ENCODE measurements around the gene SULT1C4.
"Not testable (repeated sequence)": the region's sequence is repeated elsewhere in the genome, so short reads cannot be mapped to it uniquely, and the experiment has no call there.

Gene SULT1C4

DNA sequence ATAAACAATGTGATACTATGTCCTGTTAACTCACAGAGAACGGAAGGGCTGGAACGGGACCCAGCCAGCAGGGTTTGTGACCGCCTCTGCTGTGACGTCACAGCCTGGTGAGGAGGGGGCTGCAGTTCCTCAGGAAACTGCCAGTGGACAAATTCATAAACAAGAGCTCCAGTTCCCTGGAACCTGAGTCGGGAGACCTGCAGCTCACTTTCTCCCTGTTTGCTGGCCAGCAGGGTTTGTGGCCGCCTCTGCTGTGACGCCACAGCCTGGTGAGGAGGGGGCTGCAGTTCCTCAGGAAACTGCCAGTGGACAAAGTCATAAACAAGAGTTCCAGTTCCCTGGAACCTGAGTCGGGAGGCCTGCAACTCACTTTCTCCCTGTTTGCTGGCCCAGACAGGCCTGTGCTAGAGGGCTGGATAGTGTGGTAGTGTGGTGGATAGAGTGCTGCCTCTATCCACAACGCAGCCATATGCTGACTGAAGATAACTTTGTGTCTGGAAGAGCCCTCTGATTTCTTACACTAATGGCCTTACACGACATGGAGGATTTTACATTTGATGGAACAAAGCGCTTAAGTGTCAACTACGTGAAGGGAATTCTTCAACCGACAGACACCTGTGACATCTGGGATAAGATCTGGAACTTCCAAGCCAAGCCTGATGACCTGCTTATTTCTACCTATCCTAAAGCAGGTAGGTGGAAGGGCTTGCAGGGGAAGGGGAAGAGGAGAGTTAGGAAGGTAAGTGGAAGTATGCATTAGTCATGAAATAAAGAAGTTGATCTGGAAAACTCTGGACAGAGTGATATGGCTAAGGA lies at the start of gene SULT1C4:
SULT1C4 (plus strand) TSS at position 140 of the 816 bp plus-strand sequence; CDS start at position 524, 384 bp downstream.
- no peaks in the 10 kb centered on the region for H3K9me3 Mint-ChIP-seq
- no peak for DNase-seq
- H3K27ac Mint-ChIP-seq: no peak within 1 kb of the TSS
- no peak for ATAC-seq
- H3K27me3 Mint-ChIP-seq: no peaks in the 10 kb centered on the region
- no peaks in the 10 kb centered on the region for H3K36me3 Mint-ChIP-seq (ENCODE audit: low read depth)
- no peaks in the 10 kb centered on the region for H3K4me1 Mint-ChIP-seq
- H3K4me3 Mint-ChIP-seq: no peak within 1 kb of the TSS

- DNase-seq (no peak), ATAC-seq (no peak)
- H3K4me3 Mint-ChIP-seq: no peak overlapping the region
- H3K27ac Mint-ChIP-seq: no peak overlapping the region
- no peaks in the 10 kb centered on the region for H3K36me3 Mint-ChIP-seq (ENCODE audit: low read depth)
- H3K4me1 Mint-ChIP-seq: no peaks in the 10 kb centered on the region
- no peaks in the 10 kb centered on the region for H3K9me3 Mint-ChIP-seq
- peaks cover 6% of the 10 kb centered on the region for H3K27me3 Mint-ChIP-seq
These were observed 48.0 kb upstream of the SULT1C4 start for GRCh38 chr2:108329771-108330170.

GRCh38 chr2:108330979-108331378 lies 46.8 kb upstream of the SULT1C4 start:
- DNase-seq (no peak), ATAC-seq (no peak)
- H3K27ac Mint-ChIP-seq: no peak overlapping the region
- H3K4me1 Mint-ChIP-seq: no peaks in the 10 kb centered on the region
- H3K36me3 Mint-ChIP-seq (ENCODE audit: low read depth): no peaks in the 10 kb centered on the region
- H3K4me3 Mint-ChIP-seq: no peak overlapping the region
- peaks cover 15% of the 10 kb centered on the region for H3K27me3 Mint-ChIP-seq
- H3K9me3 Mint-ChIP-seq: no peaks in the 10 kb centered on the region

GRCh38 chr2:108345951-108346350 lies 31.8 kb upstream of the SULT1C4 start:
- peaks cover 11% of the 10 kb centered on the region for H3K27me3 Mint-ChIP-seq
- H3K9me3 Mint-ChIP-seq: no peaks in the 10 kb centered on the region
- H3K36me3 Mint-ChIP-seq (ENCODE audit: low read depth): no peaks in the 10 kb centered on the region
- no peak for ATAC-seq
- H3K27ac Mint-ChIP-seq: no peak overlapping the region
- H3K4me1 Mint-ChIP-seq: no peaks in the 10 kb centered on the region
- no peak overlapping the region for H3K4me3 Mint-ChIP-seq
- no peak for DNase-seq

DNA sequence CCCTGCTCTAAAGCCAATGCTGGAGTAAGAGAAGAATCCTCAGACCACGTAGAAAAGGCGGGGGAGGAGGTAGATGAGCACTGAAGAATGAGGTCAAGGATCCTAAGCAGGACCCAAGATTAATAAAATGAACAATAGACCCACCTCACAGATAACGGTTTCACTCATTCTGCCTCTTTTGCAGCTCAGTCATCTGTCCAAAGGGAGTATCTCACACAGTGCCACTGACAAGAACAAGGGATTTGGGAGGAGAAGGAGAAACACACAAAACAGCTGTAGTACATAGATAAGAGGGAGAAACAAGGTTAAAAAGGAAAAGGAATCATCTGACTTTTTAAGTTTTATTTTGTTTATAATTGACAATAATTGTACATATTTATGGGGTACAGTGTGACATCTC lies 30.9 kb upstream of the SULT1C4 start:
- ATAC-seq (no peak), DNase-seq (no peak)
- Mint-ChIP-seq H3K27ac (no peak overlapping the region), H3K4me1 (no peaks in the 10 kb centered on the region), H3K36me3 (ENCODE audit: low read depth) (no peaks in the 10 kb centered on the region), H3K27me3 (peaks cover 14% of the 10 kb centered on the region), H3K9me3 (no peaks in the 10 kb centered on the region), H3K4me3 (no peak overlapping the region)

DNA sequence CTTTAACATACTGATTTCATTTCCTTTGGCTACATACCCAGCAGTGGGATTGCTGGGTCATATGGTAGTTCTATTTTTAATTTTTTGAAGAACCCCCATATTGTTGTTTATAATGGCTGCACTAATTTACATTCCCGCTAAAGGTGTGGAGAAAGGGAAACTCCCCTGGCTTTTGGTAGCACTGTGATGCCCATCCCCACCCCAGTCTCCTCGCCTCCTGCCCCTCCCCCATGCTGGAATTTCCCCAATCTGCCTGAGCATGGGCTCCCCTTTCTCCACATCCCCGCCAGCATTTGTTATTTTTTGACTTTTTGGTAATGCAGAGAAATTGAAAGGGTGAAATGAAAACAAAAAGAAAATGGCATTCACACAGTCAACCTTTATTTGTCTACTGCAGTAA lies 30.0 kb upstream of the SULT1C4 start:
- Mint-ChIP-seq H3K4me3 (no peak overlapping the region), H3K36me3 (ENCODE audit: low read depth) (no peaks in the 10 kb centered on the region), H3K27ac (no peak overlapping the region), H3K4me1 (no peaks in the 10 kb centered on the region), H3K9me3 (no peaks in the 10 kb centered on the region), H3K27me3 (peaks cover 12% of the 10 kb centered on the region)
- ATAC-seq (no peak), DNase-seq (no peak)

DNA sequence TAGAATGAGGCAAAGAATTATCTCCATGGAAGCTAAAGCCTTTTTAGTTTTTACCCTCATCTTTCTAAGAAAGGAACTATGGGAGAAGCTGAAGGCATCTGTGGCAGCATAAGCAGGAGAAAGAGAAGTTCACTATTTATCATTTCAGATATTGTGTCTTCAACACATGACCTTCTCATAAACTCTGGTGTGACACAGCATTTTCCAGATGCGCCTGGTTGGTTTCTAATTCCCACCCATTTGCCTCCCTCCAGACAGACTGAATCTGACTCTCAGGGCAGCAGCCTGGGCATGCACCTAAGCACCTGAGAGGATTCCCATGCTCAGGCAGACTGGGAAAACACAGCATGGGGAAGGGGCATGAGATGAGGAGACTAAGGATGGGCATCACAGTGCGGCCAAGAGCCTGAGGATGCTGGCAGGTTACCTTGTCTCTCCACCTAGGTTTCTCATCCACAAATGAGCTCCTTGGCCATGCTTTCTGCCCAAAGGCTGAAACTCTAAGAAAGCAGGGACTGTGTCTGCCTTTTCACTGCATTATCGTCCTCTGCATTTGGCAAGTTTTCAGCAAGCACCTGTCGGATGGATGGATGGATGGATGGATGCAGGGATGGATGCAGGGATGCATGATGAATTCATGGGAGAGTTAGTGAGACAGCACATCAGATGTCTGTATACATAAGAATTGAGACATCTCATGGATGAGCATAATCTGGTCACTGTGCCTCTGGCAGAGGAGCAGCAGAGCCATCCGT lies 28.8 kb upstream of the SULT1C4 start:
- DNase-seq (no peak), ATAC-seq (no peak)
- no peaks in the 10 kb centered on the region for H3K9me3 Mint-ChIP-seq
- no peaks in the 10 kb centered on the region for H3K4me1 Mint-ChIP-seq
- H3K27me3 Mint-ChIP-seq: peaks cover 11% of the 10 kb centered on the region
- H3K4me3 Mint-ChIP-seq: no peak overlapping the region
- H3K27ac Mint-ChIP-seq: no peak overlapping the region
- H3K36me3 Mint-ChIP-seq (ENCODE audit: low read depth): no peaks in the 10 kb centered on the region

DNA sequence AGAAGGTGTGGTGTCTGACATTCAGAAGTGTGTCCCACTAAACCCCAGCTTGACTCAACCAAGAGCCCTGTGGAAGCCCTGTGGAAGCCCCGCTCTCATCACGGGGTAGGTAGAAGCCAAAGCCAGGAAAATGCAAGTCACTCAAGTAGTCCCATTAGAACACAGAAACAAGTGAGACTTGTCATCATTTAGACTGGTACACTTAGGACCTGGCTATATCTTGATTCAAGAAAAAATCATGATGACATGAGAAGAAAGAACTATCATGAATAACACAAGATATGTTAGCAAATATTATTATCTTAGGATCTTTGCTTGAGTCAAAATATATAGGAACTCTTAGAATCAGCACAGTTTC lies 28.2 kb upstream of the SULT1C4 start:
- H3K4me1 Mint-ChIP-seq: no peaks in the 10 kb centered on the region
- no peaks in the 10 kb centered on the region for H3K36me3 Mint-ChIP-seq (ENCODE audit: low read depth)
- no peak overlapping the region for H3K27ac Mint-ChIP-seq
- no peak for DNase-seq
- H3K4me3 Mint-ChIP-seq: no peak overlapping the region
- peaks cover 8% of the 10 kb centered on the region for H3K27me3 Mint-ChIP-seq
- H3K9me3 Mint-ChIP-seq: no peaks in the 10 kb centered on the region
- ATAC-seq: no peak

- Mint-ChIP-seq H3K36me3 (ENCODE audit: low read depth) (no peaks in the 10 kb centered on the region), H3K4me3 (no peak overlapping the region), H3K4me1 (no peaks in the 10 kb centered on the region), H3K27ac (no peak overlapping the region), H3K9me3 (no peaks in the 10 kb centered on the region), H3K27me3 (peaks cover 8% of the 10 kb centered on the region)
- ATAC-seq (no peak), DNase-seq (no peak)
These were observed 25.9 kb upstream of the SULT1C4 start for GRCh38 chr2:108351889-108352288.

- no peak for ATAC-seq
- Mint-ChIP-seq H3K27ac (no peak overlapping the region), H3K27me3 (peaks cover 9% of the 10 kb centered on the region), H3K36me3 (ENCODE audit: low read depth) (no peaks in the 10 kb centered on the region), H3K4me3 (no peak overlapping the region), H3K9me3 (no peaks in the 10 kb centered on the region), H3K4me1 (no peaks in the 10 kb centered on the region)
- no peak for DNase-seq
These were observed 23.6 kb upstream of the SULT1C4 start for GRCh38 chr2:108354136-108354535.

- Mint-ChIP-seq H3K4me1 (no peaks in the 10 kb centered on the region), H3K27ac (no peak overlapping the region), H3K9me3 (no peaks in the 10 kb centered on the region), H3K4me3 (no peak overlapping the region), H3K36me3 (ENCODE audit: low read depth) (no peaks in the 10 kb centered on the region), H3K27me3 (peaks cover 6% of the 10 kb centered on the region)
- no peak for DNase-seq
- no peak for ATAC-seq
These were observed 21.6 kb upstream of the SULT1C4 start for GRCh38 chr2:108355906-108356734.

DNA sequence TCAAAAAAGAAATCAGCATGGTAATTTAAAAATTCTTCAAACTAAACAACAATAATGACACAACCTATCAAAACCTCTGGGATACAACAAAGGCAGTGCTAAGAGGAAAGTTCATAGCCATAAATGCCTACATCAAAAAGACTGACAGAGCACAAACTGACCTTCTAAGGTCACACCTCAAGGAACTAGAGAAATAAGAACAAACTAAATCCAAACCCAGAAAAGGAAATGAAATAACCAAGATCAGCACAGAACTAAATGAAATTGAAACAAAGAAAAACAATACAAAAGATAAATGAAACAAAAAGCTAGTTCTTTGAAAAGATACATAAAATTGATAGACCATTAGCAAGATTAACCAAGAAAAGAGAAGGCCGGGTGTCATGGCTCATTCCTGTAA lies 18.4 kb upstream of the SULT1C4 start:
- DNase-seq; H3K4me3 Mint-ChIP-seq; H3K27ac Mint-ChIP-seq; H3K27me3 Mint-ChIP-seq; ATAC-seq; H3K4me1 Mint-ChIP-seq; H3K36me3 Mint-ChIP-seq (ENCODE audit: low read depth); H3K9me3 Mint-ChIP-seq: not testable (repeated sequence)

DNA sequence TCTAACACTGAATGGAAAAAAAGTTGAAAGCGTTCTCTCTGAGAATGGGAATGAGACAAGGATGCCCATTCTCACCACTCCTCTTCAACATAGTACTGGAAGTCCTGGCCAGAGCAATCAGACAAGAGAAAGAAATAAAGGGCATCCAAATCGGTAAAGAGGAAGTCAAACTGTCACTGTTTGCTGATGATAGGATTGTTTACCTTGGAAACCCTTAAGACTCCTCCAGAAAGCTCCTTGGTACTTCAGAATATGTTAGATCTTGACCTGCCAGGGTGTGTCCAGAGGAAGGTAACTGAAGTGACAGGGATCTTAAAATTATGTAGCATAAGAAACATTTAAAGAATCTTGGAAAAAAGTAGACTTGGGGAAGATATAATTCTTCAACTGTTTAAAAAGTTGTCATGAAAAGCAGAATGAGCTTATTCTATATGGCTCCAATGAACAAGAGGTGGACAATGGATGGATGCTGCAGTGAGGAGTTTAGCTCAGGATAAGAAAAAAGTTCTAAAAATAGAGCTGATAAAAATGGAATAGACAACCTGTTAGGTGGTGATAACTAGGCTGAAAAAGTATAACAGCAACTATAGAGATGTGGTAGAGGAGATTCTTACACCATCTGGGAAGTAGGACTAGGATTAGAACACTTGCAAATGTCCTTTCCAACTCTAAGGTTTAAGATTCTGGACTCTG lies 16.8 kb upstream of the SULT1C4 start:
- Mint-ChIP-seq H3K4me1 (no peaks in the 10 kb centered on the region), H3K27me3 (peaks cover 11% of the 10 kb centered on the region), H3K27ac (no peak overlapping the region), H3K36me3 (ENCODE audit: low read depth) (no peaks in the 10 kb centered on the region), H3K4me3 (no peak overlapping the region), H3K9me3 (no peaks in the 10 kb centered on the region)
- DNase-seq (no peak), ATAC-seq (no peak)

All from activated naive CD8-positive, alpha-beta T cell treated with anti-CD3 and anti-CD28 coated beads, Interleukin-2, amount 50 U/mL, for 24 hours (primary cell).